Stromal cell of bone marrow (primary cell): ENCODE measurements around the gene TTC33.
"Not testable (repeated sequence)": the region's sequence is repeated elsewhere in the genome, so short reads cannot be mapped to it uniquely, and the experiment has no call there.

Experiments
- DNase-seq: peaks from one replicate; pipeline ENCODE4 v3.0.0-alpha.2; 2012; ENCODE audit warnings: low read depth

TTC33 gene

GRCh38 chr5:40652441-40653220 is 103.1 kb downstream of the TTC33 start:
- DNase-seq = no peak

GRCh38 chr5:40651201-40651600 is 104.6 kb downstream of the TTC33 start:
- DNase-seq = no peak

GRCh38 chr5:40649463-40650030 is 106.2 kb downstream of the TTC33 start:
- DNase-seq = no peak

GRCh38 chr5:40648150-40648549 is 107.6 kb downstream of the TTC33 start:
- no peak for DNase-seq

GRCh38 chr5:40646266-40646665 is 109.5 kb downstream of the TTC33 start:
- no peak for DNase-seq

GRCh38 chr5:40639531-40639930 is 116.2 kb downstream of the TTC33 start:
- not testable (repeated sequence) for DNase-seq

GRCh38 chr5:40634593-40634992 is 121.2 kb downstream of the TTC33 start:
- no peak for DNase-seq

GRCh38 chr5:40634154-40634553 is 121.6 kb downstream of the TTC33 start:
- DNase-seq = no peak

GRCh38 chr5:40631236-40631635 is 124.5 kb downstream of the TTC33 start:
- DNase-seq = no peak

- no peak for DNase-seq
Observed at GRCh38 chr5:40630126-40630525, 125.6 kb downstream of the TTC33 start.

GRCh38 chr5:40628407-40628806 is 127.4 kb downstream of the TTC33 start:
- DNase-seq = no peak

- DNase-seq = no peak
Observed at GRCh38 chr5:40627706-40628105, 128.1 kb downstream of the TTC33 start.

GRCh38 chr5:40626801-40627200 is 129.0 kb downstream of the TTC33 start:
- no peak for DNase-seq

- DNase-seq = no peak
Observed at GRCh38 chr5:40623480-40624420, 132.0 kb downstream of the TTC33 start.

- no peak for DNase-seq
Observed at GRCh38 chr5:40622463-40623252, 133.1 kb downstream of the TTC33 start.

- no peak for DNase-seq
Observed at GRCh38 chr5:40619421-40619820, 136.3 kb downstream of the TTC33 start.

GRCh38 chr5:40618926-40619325 is 136.8 kb downstream of the TTC33 start:
- no peak for DNase-seq

- DNase-seq = no peak
Observed at GRCh38 chr5:40616781-40617180, 139.0 kb downstream of the TTC33 start.

GRCh38 chr5:40615586-40616170 is 140.1 kb downstream of the TTC33 start:
- no peak for DNase-seq

- no peak for DNase-seq
Observed at GRCh38 chr5:40614923-40615585, 140.7 kb downstream of the TTC33 start.

- DNase-seq = no peak
Observed at GRCh38 chr5:40614466-40614865, 141.3 kb downstream of the TTC33 start.
